GM19452 (cell line): ENCODE data around the gene NMNAT3.
"Not testable (repeated sequence)": the region's sequence is repeated elsewhere in the genome, so short reads cannot be mapped to it uniquely, and the experiment has no call there.

Source experiments
- ATAC-seq: cut with Tn5 transposase; IDR thresholded peaks from one replicate; pipeline ENCODE4 v1.9.1; 2021; ENCODE audit not compliant: unreplicated experiment

NMNAT3 gene

DNA sequence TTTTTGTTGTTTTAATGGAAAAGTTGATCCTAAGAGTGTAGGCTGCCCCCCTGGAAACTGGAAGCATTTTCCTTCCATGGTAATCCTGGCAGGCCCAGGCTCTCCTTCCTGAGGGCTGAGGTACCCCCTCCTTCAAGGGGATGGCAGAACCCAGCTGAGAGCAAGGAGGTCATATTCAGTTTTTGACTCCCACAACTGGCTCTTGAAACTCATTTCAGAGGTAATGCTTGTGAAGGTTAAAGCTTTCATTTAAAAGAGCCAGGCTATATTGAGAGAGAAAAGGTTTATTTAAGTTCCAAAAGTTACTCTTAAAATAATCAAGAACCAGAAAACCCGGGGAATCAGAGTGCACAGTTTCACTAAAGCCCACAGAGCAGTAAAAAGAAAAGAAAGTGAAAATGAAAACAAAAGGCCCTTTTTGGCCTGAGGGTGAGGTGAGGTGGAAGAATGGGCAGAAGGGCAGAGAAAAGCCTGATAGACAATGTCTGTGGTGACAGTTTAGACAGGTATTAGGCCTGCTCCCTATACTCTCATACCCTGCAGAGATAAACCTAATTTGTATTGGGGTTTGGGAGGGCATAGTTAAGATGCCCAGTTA, 91.3 kb downstream of the NMNAT3 start:
- ATAC-seq: peak; percentile 75

DNA sequence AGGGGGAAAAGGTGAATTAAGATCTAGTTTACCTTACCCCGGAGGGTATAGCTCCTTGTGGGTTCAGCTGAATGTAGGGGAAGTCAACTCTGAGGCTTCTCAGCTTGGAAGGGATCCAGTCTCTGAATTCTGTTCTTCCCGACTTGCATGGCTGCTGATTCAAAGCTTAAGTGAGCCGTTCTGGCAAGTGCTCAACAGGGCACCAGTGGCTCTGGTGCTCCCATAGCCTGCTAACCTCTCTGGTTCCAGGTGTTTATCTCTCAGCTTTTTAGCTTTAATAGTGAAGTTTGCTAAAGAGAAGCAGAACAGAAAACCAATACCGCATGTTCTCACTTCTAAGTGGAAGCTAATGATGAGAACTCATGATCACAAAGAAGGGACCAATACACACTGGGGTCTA, 92.0 kb downstream of the NMNAT3 start:
- ATAC-seq: no peak

DNA sequence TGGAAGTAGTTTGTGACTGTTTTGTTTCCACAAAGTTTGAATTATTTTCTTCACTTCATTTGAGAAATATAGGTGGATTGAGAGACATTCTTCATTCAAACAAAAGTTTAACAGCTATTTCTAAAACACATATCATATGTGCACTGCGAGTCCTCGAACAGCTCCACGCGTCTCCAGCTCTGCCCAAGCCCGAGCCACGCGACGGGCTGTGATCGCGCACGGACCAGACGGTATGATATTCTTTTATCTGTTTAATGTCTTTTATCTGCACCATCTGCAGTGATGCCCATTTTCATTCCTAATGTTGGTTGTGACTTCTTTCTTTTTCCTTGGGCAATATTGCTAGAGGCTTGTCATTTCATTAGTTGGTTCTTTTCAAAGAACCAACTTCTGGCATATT, 94.1 kb downstream of the NMNAT3 start:
- not testable (repeated sequence) for ATAC-seq

DNA sequence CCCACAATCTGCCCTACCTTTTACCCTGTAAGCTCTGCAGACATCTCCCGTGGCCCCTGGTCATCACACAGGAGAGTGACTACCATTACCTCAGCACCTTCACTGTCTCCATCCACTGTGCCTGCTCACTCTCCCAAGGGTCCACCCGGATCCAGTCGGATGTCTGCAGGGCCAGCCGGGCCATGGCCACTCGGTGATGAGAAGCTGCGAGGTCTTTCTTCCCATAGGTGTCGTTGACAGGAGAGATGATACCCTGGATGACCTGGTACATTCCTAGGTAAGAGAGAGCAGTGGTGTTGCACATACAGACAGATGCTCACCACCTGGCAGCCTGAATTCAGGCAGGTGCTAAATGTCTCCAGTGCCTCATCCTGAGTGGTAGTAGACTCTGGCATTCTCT, 99.0 kb downstream of the NMNAT3 start:
- ATAC-seq: no peak

DNA sequence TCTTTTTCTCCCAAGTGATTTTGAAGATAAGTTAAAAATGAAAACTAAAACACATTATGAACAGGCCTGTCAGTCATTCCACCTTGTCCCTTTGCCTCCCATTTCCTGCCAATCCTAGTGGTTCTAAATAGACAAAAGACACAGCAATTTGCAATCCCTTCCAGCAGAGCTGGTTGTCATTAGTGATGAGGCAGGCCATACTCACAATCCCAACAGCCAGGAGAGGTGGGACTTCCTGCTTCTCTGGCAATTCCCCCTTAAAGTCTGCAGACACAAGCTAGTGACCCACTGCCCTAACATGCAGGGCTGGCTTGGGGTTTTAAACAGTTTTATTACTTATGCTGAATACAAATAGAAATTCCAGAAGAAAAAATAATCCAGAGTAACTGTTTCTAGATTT, 99.9 kb downstream of the NMNAT3 start:
- ATAC-seq: no peak

DNA sequence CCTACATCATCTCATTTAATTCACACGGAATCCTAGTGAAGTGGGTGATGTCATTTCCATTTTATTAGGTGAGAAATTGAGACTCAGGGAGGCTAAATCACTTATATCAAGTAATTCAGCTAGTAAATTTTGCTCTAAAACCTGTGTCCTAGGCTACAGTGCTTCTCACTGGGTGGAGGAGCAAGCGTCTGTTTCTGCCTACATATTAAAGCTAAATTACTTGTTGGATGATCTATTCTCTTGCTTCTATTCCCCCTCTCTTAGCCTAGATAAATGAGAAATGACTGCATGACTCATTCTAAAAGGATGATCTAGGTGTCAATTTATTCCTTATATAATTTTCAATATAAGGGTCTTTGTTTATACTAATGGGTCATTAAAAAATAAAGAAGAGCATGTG, 100.4 kb downstream of the NMNAT3 start:
- no peak for ATAC-seq

DNA sequence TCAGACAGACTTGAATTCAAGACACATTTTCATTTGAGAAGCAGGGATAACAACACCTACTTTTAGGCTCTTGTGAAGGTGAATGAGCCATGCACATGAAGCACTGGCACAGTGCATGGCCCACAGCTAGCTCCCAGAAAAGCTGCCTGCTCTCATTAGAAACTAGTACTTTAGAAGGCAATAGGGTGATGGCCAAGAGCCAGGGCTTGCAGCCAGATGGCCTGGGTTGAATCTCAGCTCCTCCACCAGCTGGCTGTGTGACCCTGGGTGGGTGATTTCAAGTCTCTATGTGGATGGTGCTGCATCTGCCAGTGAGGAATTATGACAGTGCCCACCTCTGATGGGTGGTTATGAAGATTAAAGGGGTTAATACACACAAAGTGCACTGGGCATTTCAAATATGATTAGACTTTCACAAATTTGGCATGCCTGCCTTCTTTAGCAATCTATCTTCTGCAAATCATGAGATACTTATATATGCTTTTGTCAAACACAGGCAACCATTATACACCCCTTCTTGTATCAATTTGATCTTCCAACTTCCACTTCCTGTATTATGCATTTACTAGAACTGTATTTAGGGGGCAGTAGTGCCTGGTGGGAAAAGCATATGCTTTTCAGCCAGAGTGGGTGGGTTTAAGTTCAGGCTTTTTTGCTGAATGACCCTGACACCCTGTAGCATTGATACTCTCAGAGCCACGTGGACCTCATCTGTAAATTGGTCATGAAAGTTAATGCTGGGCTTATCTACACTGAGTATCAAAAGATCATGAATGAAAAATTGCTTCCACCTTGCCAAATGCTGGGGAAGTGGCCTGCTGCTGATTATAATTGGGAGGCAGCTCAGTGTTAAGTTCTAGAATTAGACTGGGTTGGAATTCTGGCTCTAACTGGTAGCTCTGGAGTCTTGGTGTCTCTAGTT, 103.5 kb downstream of the NMNAT3 start:
- no peak for ATAC-seq

DNA sequence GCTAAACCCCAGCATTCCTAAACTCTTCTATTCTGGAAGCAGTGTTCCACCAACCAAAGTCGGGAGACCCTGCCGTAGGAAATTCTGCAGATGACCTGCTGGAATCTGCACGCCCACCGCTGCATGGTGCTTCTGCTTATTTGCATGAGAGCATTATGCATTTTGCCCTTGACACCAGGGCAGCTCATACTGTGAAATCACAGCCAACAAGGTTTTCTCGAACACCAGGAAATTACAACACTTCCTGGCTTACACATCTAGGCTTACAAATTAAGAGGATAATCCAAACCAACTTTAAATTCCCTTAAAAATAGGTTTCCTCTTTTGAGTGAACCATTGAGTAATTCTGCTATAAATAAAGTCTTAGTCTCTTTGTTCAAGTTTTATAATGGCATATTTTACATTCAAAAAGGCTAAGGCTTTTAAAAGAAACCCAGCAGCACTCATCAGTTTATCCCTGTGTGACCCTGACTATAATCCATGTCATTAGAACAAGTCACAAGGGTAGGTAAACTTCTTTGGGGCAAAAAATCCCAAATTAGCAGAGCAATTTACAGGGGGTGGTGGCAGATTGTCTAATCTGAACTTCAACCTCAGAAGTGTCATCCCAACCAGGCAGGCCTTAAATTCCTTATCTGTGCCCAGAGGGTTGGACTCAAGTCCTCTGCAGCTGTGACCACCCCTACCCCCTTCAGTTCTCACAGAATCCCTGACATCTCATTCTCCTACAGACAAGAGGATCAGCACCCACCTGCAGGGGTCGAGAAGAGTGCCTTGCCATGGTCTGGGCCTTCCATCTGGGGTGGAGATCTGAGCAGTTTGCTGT, 104.7 kb downstream of the NMNAT3 start:
- ATAC-seq: no peak

DNA sequence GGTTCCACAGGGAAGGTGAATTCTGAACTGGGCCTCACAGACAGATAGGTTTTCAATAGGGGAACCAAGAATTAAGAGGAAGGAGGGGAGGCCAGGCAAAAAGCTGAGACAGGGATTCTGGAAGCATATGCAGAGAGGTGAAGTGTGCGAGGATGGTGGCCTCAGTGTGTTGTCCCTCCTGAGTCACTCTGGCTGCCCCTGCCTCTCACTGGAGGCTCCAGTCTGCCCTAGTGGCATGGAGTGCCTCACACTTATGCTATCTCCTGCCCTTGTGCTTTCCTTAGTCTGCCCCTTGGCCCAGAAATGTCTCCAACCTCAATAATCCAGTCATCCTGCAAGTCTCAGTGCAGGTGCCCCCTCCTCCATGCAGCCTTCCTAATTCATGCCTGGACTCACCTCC, 106.1 kb downstream of the NMNAT3 start:
- ATAC-seq: no peak

DNA sequence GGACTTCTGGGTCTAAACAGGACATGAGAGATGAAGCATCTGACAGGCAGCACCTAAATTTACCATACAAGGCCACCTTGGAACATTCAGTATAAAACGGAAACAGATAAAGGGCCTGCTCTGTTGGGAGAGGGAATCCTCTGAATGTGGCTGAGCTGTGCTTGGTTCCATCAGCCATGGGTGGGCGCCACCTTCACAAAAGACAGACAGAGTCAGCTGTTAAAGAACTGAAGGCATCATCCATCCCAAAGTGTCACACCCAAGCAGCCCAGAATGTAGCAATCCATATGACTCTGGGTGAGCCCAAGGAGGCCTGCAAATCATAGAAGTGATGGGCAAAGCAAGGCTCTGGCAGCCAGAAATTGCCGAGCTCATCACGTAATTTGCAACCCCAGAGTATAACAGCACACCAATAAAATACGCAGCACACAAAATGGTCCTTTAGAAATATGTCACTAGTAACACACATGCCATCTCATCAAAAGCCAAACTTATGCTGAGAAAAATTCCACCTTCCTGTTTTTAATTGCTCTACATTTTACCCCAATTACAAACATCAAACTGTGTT, 113.4 kb downstream of the NMNAT3 start:
- ATAC-seq: no peak

DNA sequence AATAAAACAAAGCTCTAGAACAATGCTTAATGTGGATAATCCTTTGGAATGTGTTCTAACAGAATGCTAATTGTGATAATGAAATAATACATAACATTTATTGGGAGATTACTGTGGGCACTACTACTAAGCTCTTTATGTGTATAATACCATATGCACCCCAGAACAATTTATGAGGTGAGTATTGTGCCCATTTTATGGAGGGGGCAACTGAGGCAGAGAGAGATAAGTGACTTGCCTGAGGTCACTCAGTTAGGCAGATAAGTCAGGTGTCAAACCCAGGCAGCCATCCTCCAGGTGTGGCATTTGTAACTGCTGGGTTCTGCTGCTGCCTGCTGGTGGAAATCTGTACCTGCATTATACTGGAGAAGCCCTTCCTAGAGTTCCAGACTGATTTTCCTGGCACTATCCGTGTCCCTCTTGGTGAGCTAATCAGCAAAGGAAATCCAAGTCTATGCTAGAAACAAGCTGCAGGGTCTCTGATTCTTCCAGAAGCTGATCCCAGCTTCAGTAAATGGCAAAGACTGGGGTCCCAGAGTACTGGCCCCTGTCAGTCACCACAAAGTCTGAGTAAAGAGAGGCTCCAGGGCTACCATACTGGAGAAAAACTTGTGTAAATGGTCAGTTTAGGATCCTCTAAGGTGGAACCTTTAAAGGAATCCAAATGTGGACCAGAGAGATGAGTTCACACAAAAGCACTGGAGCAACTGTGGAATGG, 115.7 kb downstream of the NMNAT3 start:
- no peak for ATAC-seq

DNA sequence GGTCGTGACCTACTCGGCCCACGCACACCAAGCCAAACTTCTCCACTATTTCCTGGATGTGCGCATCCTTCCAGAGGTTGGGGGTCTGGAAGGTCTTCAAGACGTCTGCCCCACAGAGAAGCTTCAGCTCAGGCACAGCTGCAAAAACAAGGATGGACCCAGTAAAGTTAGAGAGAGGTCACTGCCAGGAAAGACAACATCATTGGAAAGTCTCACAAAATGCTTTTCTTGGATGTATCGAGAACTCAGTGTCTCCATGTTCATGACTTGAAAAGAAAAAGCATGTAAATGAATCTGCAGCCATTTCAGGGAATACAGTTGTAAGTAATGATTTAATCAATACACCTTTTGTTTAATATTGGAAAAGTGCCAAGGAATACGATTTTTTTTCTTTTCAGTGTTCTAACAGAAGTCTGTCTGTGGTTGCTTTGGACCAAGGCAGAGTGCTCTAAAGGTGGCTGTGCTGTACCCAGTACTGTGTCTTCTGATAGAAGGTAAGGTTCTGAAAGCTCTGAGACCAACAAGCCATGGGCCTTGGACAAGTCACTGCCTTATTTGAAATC, 116.4 kb downstream of the NMNAT3 start:
- no peak for ATAC-seq

DNA sequence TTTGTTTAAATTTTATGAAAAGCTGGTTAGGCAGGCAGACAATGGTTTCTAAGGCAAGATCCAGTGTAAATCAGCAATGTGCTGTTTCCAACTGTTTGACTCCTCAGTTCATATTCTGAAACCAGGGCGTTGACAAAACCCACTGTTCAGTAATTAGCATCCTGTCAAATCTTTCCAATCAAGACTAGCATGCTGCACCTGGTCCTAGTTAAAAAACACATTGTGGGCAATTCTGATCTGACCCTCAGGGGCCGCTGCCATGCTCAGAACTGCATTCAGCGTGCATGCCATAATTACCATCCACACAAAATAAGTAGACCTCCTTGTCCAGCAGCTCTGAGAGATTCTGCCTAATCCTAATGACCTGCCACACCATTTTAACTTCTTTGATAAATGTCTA, 117.4 kb downstream of the NMNAT3 start:
- no peak for ATAC-seq

DNA sequence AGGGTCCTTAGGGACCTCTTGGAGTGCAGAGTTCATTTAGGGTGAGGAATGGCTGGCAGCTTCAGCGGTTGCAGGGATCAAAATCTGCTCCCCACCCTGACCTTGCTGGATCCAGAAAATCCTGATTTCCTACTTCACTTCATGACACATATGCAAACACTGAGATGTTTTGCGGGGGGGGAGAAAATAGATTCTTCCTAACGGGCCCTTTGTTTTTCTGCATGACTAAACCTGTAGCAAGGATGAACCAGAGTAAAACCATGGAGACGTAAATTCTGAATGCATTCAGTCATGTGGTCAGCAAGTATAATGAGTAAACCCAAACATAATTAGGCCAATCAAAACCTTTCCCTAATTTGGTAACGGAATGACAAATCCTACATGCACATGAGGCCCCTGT, 118.2 kb downstream of the NMNAT3 start:
- no peak for ATAC-seq

DNA sequence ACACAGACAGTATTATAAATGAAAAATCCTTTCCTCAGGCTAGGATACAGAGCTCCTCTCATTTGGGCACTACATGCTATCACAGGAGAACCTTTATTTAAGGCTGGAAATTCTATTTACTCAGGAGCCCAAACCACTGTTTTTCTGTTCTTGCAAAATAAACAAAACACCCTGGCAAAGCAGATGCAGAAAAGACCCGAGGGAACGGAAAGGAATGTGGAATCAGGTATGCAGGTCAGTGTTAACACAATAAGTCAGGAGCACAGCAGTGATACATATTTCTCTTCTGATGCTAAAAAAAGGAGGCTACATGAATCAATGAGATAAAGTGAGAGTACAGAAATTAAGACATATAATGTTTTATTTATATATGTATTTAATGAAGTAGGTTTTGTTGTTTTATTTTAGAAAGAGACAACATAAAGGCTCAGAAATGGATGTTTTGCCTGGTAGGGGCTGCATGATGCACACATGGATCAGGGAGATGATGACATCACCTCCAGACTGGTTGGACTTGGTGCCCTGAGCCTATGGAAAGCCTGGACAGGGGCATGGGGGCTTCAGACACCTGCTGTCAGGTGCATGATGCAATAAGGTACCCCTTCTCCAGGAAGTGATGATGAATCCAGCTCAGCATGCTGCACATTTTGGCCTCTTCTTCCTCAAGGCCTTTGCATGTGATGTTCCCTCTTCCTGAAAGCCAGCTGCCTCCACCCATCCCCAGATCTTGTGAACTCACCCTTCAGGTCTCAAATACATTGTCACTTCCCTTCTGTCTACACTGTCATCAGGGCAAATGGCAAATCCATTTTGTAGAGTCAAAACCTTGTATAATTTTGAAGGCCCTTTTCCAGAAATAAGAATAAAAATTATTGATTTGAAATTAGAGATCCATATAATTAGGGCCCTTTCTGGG, 119.2 kb downstream of the NMNAT3 start:
- no peak for ATAC-seq

DNA sequence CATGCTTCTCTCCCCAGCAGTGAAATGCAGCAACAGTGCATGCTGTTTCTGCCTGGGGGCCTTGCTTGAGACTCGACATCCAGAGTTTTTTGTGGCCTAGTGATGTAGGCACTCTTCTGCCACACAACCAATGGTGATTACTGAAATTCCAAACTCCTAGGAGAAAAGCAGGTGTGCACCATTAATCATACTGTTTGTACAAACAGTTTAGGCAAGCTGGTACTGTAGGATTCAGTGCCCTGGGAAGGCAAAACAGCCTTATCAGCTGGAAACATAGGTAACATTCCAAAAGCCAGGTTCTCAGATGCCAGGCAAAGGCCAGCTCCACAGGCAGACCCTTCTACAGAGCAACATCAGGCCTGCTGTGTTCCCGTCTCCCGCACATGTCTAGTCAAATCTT, 120.7 kb downstream of the NMNAT3 start:
- ATAC-seq: no peak

DNA sequence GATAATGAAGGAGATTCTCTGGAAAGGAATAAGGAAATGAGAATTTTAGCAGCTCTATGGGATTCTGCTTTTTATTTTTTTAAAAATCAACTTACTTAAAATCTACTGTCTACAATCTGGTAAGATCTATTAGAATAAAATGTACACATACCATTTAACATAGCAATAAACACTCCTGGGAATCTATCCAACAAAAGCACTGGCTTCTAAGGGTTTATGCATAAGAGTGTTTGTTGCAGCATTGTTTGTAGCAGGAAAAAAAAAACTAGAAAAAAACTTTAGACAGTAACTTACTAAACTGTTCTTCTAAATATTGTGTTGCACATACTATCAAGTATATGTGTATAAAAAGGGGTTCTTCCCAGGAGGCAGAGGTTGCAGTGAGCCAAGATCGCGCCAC, 122.5 kb downstream of the NMNAT3 start:
- no peak for ATAC-seq

DNA sequence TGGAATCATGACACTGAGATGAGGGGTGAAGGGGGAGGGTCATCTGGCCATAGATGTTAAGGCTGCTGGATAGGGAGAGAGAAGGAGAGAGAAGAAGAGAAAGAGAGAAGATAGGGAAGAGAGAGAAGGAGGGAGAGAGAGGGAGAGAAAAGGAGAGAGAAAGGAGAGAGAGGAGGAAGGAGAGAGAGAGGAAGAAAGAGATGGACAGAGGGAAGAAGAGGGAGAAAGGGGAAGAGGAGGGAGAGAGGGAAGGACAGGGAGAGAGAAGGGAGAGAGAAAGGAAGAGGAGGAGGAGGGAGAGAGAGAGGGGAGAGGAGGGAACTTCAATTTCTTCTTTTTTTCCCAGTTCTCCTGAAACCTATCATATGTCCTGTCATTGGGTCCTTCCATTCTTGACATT, 123.1 kb downstream of the NMNAT3 start:
- no peak for ATAC-seq

DNA sequence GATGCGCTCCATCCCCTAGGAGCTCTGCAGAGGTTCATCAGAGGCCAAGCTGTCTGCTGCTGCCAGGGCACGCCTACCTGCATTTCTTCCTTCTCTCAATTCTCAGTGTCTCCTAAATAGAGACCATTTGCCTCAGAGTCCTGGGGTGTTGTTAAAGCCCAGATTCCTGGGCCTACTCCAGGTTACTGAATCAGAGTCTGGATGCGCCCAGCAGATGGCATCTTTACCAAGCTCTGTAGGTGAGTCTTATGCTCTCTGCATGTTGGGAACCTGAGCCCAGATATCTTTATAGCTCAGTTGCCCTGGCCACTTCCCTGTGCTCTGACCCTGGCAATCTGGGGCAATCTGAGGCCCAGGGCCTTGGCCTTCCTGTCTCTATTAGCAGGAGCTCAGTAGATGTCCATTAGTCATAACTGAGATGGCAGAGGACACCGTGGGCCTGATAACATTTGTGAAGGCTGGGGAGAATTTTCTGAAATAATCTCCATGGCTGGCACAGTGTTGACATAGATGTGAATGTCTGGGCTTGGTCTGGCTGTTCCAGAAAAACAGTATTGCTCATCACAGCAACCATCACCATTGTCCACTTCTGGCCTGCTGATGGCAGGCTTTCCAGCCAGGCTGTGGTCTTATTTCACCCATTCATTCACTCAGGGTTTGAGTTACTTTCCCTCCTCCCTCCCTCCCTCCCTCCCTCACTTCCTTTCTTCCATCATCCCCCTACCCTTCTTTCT, 125.0 kb downstream of the NMNAT3 start:
- ATAC-seq: no peak
